ENCODE data around the gene COX7A2. TPM values are rescaled to one million over a fixed set of nuclear protein-coding genes. Genes with fewer than 3 reads are reported as not detected.

COX7A2 gene
- total RNA-seq, 1 donor from 2014 or later, result 330 TPM

DNA sequence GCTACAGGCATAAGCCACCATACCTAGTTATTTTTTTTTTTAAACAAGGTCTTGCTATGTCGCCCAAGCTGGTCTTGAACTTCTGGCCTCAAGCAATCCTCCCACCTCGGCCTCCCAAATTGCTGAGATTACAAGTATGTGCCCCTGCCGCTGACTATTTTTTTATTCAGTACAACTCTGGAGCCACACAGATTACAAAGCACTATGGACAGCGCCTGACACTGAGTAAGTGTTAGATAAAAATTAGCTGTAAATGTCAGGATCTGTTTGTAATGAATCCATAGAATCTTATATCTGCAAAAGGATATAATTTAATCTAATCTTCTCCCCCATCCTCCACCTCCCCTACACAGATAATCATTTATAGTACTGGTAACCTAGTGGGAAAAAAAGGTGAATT lies 22.5 kb downstream of the COX7A2 start:
- H4K20me1 ChIP-seq (ENCODE audit: low read depth), result no peaks in the 10 kb centered on the region
- H3K9ac ChIP-seq, result no peak overlapping the region
- H3K9me3 Mint-ChIP-seq, result no peaks in the 10 kb centered on the region

DNA sequence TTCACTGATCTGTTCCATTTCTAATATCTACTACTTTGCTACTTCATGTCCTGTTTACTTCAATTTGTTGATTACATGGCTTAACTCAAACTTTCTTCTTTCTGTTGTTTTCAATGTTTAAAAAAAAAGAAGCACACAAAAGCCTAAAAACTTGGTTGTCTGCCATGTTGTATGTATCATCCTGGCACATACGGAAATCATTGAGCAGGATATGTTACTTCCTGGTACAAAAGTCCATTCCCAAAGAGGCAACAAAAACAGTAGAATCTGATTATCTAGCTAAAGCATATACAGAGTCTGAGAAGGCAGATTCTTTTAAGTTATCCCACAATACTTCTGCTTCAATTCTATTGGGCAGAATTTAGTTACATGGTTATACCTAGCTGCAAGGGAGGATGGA lies 23.2 kb downstream of the COX7A2 start:
- Mint-ChIP-seq H3K27me3 (ENCODE audit: insufficient read depth, low read depth) (peaks cover 4% of the 10 kb centered on the region), H3K36me3 (no peaks in the 10 kb centered on the region), H3K27ac (no peak overlapping the region), H3K4me1 (no peaks in the 10 kb centered on the region), H3K4me3 (no peak overlapping the region), H3K9me3 (no peaks in the 10 kb centered on the region)
- no peak overlapping the region for H3K4me3 ChIP-seq
- no peak for DNase-seq (ENCODE audit: low spot score)
- no peak overlapping the region for H3K9ac ChIP-seq
- H3K36me3 ChIP-seq, result no peaks in the 10 kb centered on the region
- no peaks in the 10 kb centered on the region for H3K27me3 ChIP-seq
- no peak overlapping the region for H3K4me2 ChIP-seq
- H3K79me2 ChIP-seq (ENCODE audit: low read depth), result no peaks in the 10 kb centered on the region
- H3K27ac ChIP-seq, result no peak overlapping the region
- H3K4me1 ChIP-seq, result peaks cover 10% of the 10 kb centered on the region
- H3F3A ChIP-seq (ENCODE audit: low read depth), result no peaks in the 10 kb centered on the region
- no peak for TF ChIP-seq EZH2 (IDR thresholded peaks at IDR 0.05)
- TF ChIP-seq EZH2phosphoT487 (IDR thresholded peaks at IDR 0.05), result no peak
- TF ChIP-seq, protein P1, sequence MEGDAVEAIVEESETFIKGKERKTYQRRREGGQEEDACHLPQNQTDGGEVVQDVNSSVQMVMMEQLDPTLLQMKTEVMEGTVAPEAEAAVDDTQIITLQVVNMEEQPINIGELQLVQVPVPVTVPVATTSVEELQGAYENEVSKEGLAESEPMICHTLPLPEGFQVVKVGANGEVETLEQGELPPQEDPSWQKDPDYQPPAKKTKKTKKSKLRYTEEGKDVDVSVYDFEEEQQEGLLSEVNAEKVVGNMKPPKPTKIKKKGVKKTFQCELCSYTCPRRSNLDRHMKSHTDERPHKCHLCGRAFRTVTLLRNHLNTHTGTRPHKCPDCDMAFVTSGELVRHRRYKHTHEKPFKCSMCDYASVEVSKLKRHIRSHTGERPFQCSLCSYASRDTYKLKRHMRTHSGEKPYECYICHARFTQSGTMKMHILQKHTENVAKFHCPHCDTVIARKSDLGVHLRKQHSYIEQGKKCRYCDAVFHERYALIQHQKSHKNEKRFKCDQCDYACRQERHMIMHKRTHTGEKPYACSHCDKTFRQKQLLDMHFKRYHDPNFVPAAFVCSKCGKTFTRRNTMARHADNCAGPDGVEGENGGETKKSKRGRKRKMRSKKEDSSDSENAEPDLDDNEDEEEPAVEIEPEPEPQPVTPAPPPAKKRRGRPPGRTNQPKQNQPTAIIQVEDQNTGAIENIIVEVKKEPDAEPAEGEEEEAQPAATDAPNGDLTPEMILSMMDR (IDR thresholded peaks at IDR 0.05), result no peak
- H3K9me3 ChIP-seq (ENCODE audit: low read depth), result no peaks in the 10 kb centered on the region
- H4K20me1 ChIP-seq (ENCODE audit: low read depth), result no peaks in the 10 kb centered on the region
- H2AFZ ChIP-seq (replicated peaks), result no peak overlapping the region

More for the DNA sequence above, 22.5 kb downstream of the COX7A2 start:
- peaks cover 10% of the 10 kb centered on the region for H3K4me1 ChIP-seq
- H3K4me3 ChIP-seq, result no peak overlapping the region
- no peak overlapping the region for H3K27ac ChIP-seq
- H3K36me3 Mint-ChIP-seq, result no peaks in the 10 kb centered on the region
- DNase-seq (ENCODE audit: low spot score), result no peak
- no peaks in the 10 kb centered on the region for H3F3A ChIP-seq (ENCODE audit: low read depth)
- no peaks in the 10 kb centered on the region for H3K9me3 ChIP-seq (ENCODE audit: low read depth)
- no peak overlapping the region for H2AFZ ChIP-seq (replicated peaks)
- no peaks in the 10 kb centered on the region for H3K36me3 ChIP-seq
- H3K4me1 Mint-ChIP-seq, result no peaks in the 10 kb centered on the region
- no peak overlapping the region for H3K4me3 Mint-ChIP-seq
- H3K27me3 Mint-ChIP-seq (ENCODE audit: insufficient read depth, low read depth), result peaks cover 4% of the 10 kb centered on the region
- H3K27ac Mint-ChIP-seq, result no peak overlapping the region
- H3K4me2 ChIP-seq, result no peak overlapping the region
- TF ChIP-seq EZH2phosphoT487 (IDR thresholded peaks at IDR 0.05) (no peak), EZH2 (IDR thresholded peaks at IDR 0.05) (no peak)
- TF ChIP-seq, protein P1 (IDR thresholded peaks at IDR 0.05), result no peak
- no peaks in the 10 kb centered on the region for H3K79me2 ChIP-seq (ENCODE audit: low read depth)
- no peaks in the 10 kb centered on the region for H3K27me3 ChIP-seq

DNA sequence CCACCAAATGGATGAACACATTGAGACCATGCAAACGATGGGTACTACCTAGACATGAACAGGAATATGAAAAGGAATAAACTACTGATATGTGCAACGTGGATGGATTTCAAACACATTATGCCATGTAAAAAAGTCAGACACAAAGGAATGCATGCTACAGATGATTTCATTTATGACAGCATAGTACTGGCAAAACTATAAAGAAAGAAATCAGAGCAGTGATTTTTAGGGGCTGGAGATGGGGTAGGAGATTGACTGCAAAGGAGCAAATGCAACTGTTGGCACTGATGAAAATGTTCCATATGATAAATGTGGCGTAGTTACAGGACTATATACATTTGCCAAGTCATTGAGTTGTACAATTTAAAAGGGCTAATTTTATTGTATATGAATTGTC lies 24.3 kb downstream of the COX7A2 start:
- Mint-ChIP-seq H3K9me3 (no peaks in the 10 kb centered on the region), H3K4me1 (no peaks in the 10 kb centered on the region), H3K27me3 (ENCODE audit: insufficient read depth, low read depth) (no peaks in the 10 kb centered on the region), H3K36me3 (no peaks in the 10 kb centered on the region), H3K4me3 (no peak overlapping the region), H3K27ac (no peak overlapping the region)
- no peak overlapping the region for H3K4me2 ChIP-seq
- no peaks in the 10 kb centered on the region for H3K27me3 ChIP-seq
- no peaks in the 10 kb centered on the region for H3K9me3 ChIP-seq (ENCODE audit: low read depth)
- H3K4me1 ChIP-seq, result peaks cover 10% of the 10 kb centered on the region
- no peak overlapping the region for H2AFZ ChIP-seq (replicated peaks)
- no peak overlapping the region for H3K27ac ChIP-seq
- no peaks in the 10 kb centered on the region for H3K36me3 ChIP-seq
- H3K79me2 ChIP-seq (ENCODE audit: low read depth), result no peaks in the 10 kb centered on the region
- no peak overlapping the region for H3K9ac ChIP-seq
- no peaks in the 10 kb centered on the region for H3F3A ChIP-seq (ENCODE audit: low read depth)
- H4K20me1 ChIP-seq (ENCODE audit: low read depth), result no peaks in the 10 kb centered on the region
- DNase-seq (ENCODE audit: low spot score), result no peak
- no peak overlapping the region for H3K4me3 ChIP-seq
- TF ChIP-seq, protein P1 (IDR thresholded peaks at IDR 0.05), result no peak
- TF ChIP-seq EZH2phosphoT487 (IDR thresholded peaks at IDR 0.05) (no peak), EZH2 (IDR thresholded peaks at IDR 0.05) (no peak)

Measured in neural progenitor cell (in vitro differentiated cells).